ENCODE measurements around the gene CBX7.

GRCh38 chr22:39149915-39150847 is 2.3 kb downstream of the CBX7 start:
- TF ChIP-seq, protein P1, sequence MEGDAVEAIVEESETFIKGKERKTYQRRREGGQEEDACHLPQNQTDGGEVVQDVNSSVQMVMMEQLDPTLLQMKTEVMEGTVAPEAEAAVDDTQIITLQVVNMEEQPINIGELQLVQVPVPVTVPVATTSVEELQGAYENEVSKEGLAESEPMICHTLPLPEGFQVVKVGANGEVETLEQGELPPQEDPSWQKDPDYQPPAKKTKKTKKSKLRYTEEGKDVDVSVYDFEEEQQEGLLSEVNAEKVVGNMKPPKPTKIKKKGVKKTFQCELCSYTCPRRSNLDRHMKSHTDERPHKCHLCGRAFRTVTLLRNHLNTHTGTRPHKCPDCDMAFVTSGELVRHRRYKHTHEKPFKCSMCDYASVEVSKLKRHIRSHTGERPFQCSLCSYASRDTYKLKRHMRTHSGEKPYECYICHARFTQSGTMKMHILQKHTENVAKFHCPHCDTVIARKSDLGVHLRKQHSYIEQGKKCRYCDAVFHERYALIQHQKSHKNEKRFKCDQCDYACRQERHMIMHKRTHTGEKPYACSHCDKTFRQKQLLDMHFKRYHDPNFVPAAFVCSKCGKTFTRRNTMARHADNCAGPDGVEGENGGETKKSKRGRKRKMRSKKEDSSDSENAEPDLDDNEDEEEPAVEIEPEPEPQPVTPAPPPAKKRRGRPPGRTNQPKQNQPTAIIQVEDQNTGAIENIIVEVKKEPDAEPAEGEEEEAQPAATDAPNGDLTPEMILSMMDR (IDR thresholded peaks at IDR 0.05; ENCODE audit: low read depth, low read length), result no peak
- no peak for TF ChIP-seq EZH2phosphoT487 (IDR thresholded peaks at IDR 0.05; ENCODE audit: low read depth)

Data from OCI-LY3 (cell line).